H9 (cell line): ENCODE results near the gene GIMAP1. TPM values are rescaled to one million over a fixed set of nuclear protein-coding genes. Genes with fewer than 3 reads are reported as not detected.

ENCODE experiments used
- DNase-seq: peaks from one replicate; pipeline ENCODE4 v3.0.0-alpha.2; 2017
- H2AFZ ChIP-seq: one replicate; pipeline ENCODE4 v1.6.1; 2013; ENCODE audit warnings: mild to moderate bottlenecking, low read length, control low read depth, moderate library complexity
- H2AK5ac ChIP-seq: 2 replicates; pipeline ENCODE4 v1.6.1; 2013; ENCODE audit warnings: low read length, control low read depth, mixed read lengths; ENCODE audit not compliant: insufficient read length
- H2BK120ac ChIP-seq: one replicate; pipeline ENCODE4 v1.6.1; 2013; ENCODE audit warnings: low read depth, mild to moderate bottlenecking, low read length, control low read depth, inconsistent platforms; ENCODE audit not compliant: poor library complexity, severe bottlenecking
- H2BK12ac ChIP-seq: 2 replicates; pipeline ENCODE4 v1.6.1; 2013; ENCODE audit warnings: low read length, control low read depth, mixed read lengths, low read depth; ENCODE audit not compliant: insufficient read length
- H2BK15ac ChIP-seq: 2 replicates; pipeline ENCODE4 v1.6.1; 2013; ENCODE audit warnings: low read depth, low read length, control low read depth
- H2BK20ac ChIP-seq: one replicate; pipeline ENCODE4 v1.6.1; 2013; ENCODE audit warnings: low read depth, mild to moderate bottlenecking, low read length, control low read depth, inconsistent platforms; ENCODE audit not compliant: poor library complexity, severe bottlenecking
- H2BK5ac ChIP-seq: 2 replicates; pipeline ENCODE4 v1.6.1; 2013; ENCODE audit warnings: low read length, control low read depth, mixed read lengths; ENCODE audit not compliant: insufficient read length
- H3K14ac ChIP-seq: 2 replicates; pipeline ENCODE4 v1.6.1; 2013; ENCODE audit warnings: low read length, control low read depth; ENCODE audit not compliant: insufficient read depth
- H3K18ac ChIP-seq: 2 replicates; pipeline ENCODE4 v1.6.1; 2013; ENCODE audit warnings: low read depth, mild to moderate bottlenecking, mixed read lengths, low read length, control low read depth; ENCODE audit not compliant: insufficient read length
- H3K23ac ChIP-seq: 2 replicates; pipeline ENCODE4 v1.6.1; 2013; ENCODE audit warnings: low read length, control low read depth, mixed read lengths, low read depth; ENCODE audit not compliant: insufficient read length
- H3K23me2 ChIP-seq: 2 replicates; pipeline ENCODE4 v1.6.1; 2013; ENCODE audit warnings: low read depth, mild to moderate bottlenecking, mixed read lengths, low read length, control low read depth; ENCODE audit not compliant: insufficient read length, poor library complexity, severe bottlenecking
- H3K27ac ChIP-seq: 2 replicates; pipeline ENCODE4 v1.5.1; 2013; ENCODE audit warnings: low read length, control low read depth, mixed read lengths, low read depth; ENCODE audit not compliant: insufficient read length
- H3K27me3 ChIP-seq: 2 replicates; pipeline ENCODE4 v1.6.1; 2013; ENCODE audit warnings: low read length, control low read depth, inconsistent platforms; ENCODE audit not compliant: insufficient read depth
- H3K4ac ChIP-seq: 2 replicates; pipeline ENCODE4 v1.6.1; 2013; ENCODE audit warnings: low read depth, mild to moderate bottlenecking, control low read depth, inconsistent platforms, low read length, moderate library complexity
- H3K4me1 ChIP-seq: 2 replicates; pipeline ENCODE4 v1.6.1; 2013; ENCODE audit warnings: low read length, control low read depth, inconsistent platforms; ENCODE audit not compliant: insufficient read depth
- H3K4me2 ChIP-seq: 2 replicates; pipeline ENCODE4 v1.6.1; 2013; ENCODE audit warnings: low read length, control low read depth, mixed read lengths; ENCODE audit not compliant: insufficient read length, insufficient read depth
- H3K56ac ChIP-seq: 2 replicates; pipeline ENCODE4 v1.6.1; 2013; ENCODE audit warnings: low read depth, mild to moderate bottlenecking, mixed read lengths, low read length, control low read depth; ENCODE audit not compliant: insufficient read length
- H3K79me1 ChIP-seq: 2 replicates; pipeline ENCODE4 v1.6.1; 2013; ENCODE audit warnings: low read depth, mild to moderate bottlenecking, moderate library complexity, low read length, control low read depth, inconsistent platforms; ENCODE audit not compliant: insufficient read depth, poor library complexity, severe bottlenecking
- H3K79me2 ChIP-seq: 2 replicates; pipeline ENCODE4 v1.6.1; 2013; ENCODE audit warnings: low read length, control low read depth, inconsistent platforms; ENCODE audit not compliant: insufficient read depth
- H3K9ac ChIP-seq: 2 replicates; pipeline ENCODE4 v1.6.1; 2013; ENCODE audit warnings: low read length, control low read depth, mixed read lengths; ENCODE audit not compliant: insufficient read length; ENCODE audit errors: extremely low read depth
- H3K9me3 ChIP-seq: one replicate; pipeline ENCODE4 v1.6.1; 2013; ENCODE audit warnings: low read depth, low read length, inconsistent platforms; ENCODE audit not compliant: control insufficient read depth
- H3T11ph ChIP-seq: one replicate; pipeline ENCODE4 v1.6.1; 2013; ENCODE audit warnings: mild to moderate bottlenecking, low read length, control low read depth, inconsistent platforms
- H4K20me1 ChIP-seq: one replicate; pipeline ENCODE4 v1.6.1; 2013; ENCODE audit not compliant: control insufficient read depth, insufficient read length, insufficient read depth
- H4K5ac ChIP-seq: 2 replicates; pipeline ENCODE4 v1.6.1; 2013; ENCODE audit warnings: low read depth, mild to moderate bottlenecking, mixed read lengths, low read length, control low read depth; ENCODE audit not compliant: insufficient read length
- H4K8ac ChIP-seq: replicated peaks from 2 replicates; pipeline ENCODE4 v1.6.1; 2013; ENCODE audit warnings: low read length, control low read depth, mixed read lengths, low read depth; ENCODE audit not compliant: insufficient read length
- H4K91ac ChIP-seq: 2 replicates; pipeline ENCODE4 v1.6.1; 2013; ENCODE audit warnings: low read depth, mild to moderate bottlenecking, moderate library complexity, mixed read lengths, low read length, control low read depth; ENCODE audit not compliant: insufficient read length
- H3K27ac Mint-ChIP-seq, 3 experiments: 2 replicates in 2 of 3; 3 replicates in 1 of 3; pipeline ENCODE4 v1.8.0; 2020 to 2021; ENCODE audit warnings: mixed read lengths in 3 of 3, mild to moderate bottlenecking in 1 of 3, moderate library complexity in 1 of 3
- H3K27me3 Mint-ChIP-seq: 2 replicates; pipeline ENCODE4 v1.8.0; 2021; ENCODE audit warnings: low read depth, mild to moderate bottlenecking, moderate library complexity, mixed read lengths
- H3K36me3 Mint-ChIP-seq, 3 experiments: 2 replicates in 2 of 3; 3 replicates in 1 of 3; pipeline ENCODE4 v1.8.0; 2020 to 2021; ENCODE audit warnings: low read depth in 3 of 3, mixed read lengths in 3 of 3; ENCODE audit not compliant: insufficient read depth in 1 of 3
- H3K4me1 Mint-ChIP-seq, 2 experiments: 2 replicates each; pipeline ENCODE4 v1.8.0; 2020; ENCODE audit warnings: mixed read lengths in 2 of 2
- H3K4me3 Mint-ChIP-seq, 2 experiments: 2 replicates in 1 of 2; 3 replicates in 1 of 2; pipeline ENCODE4 v1.8.0; 2020 to 2021; ENCODE audit warnings: mild to moderate bottlenecking in 2 of 2, mixed read lengths in 2 of 2, moderate library complexity in 1 of 2
- H3K9me3 Mint-ChIP-seq, 2 experiments: 2 replicates in 1 of 2; 3 replicates in 1 of 2; pipeline ENCODE4 v1.8.0; 2020; ENCODE audit warnings: mild to moderate bottlenecking in 2 of 2, mixed read lengths in 2 of 2, moderate library complexity in 1 of 2
- CTCF ChIP-seq: fragments of 200-600 bp; sonication (generic); conservative IDR thresholded peaks from 3 replicates; pipeline ENCODE4 v1.8.0; 2021; ENCODE audit warnings: antibody characterized with exemption, mild to moderate bottlenecking
- WGBS: extraction: QIAGEN DNeasy Blood & Tissue Kit; methylation state at CpG from one replicate; pipeline ENCODE4 v1.1.7; 2013; ENCODE audit warnings: missing lambda C conversion rate, low lambda C conversion rate, mixed read lengths; ENCODE audit not compliant: insufficient read length; ENCODE audit errors: extremely low coverage; 5-methylcytosine and 5-hydroxymethylcytosine counted together
- total RNA-seq: library from RNA; stranded (reverse); gene quantifications from 2 replicates; pipeline ENCODE4 v1.2.1, GENCODE V29; 2021

The GIMAP1 gene
- total RNA-seq, 1 experiment from 2014 or later, result not detected

DNA sequence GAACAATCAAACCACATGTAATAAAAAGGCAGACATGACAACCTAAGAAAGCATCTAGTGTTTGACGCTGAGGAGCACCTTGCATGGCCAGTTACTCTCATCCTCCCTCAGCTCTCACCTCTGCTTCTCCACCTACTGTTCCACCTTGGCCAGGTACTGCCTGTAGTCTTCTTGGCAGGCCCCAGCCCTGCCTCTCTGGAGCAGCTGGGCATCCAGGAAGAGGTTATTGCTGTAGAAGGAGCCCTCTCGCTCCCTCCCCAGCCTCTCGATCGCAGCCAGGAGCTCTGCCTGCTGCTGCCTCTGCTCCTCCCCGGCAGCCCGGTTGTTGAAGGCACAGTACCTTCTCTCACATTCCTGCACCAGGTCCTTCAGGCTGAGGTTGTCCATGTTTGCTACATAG lies 30.5 kb downstream of the GIMAP1 start:
- Histone ChIP-seq H3T11ph (no peak overlapping the region), H3K79me2 (no peaks in the 10 kb centered on the region), H3K23ac (no peak overlapping the region), H2AFZ (no peak overlapping the region), H3K4me1 (no peaks in the 10 kb centered on the region), H4K8ac (no peak overlapping the region), H3K9me3 (no peaks in the 10 kb centered on the region), H3K9ac (no peak overlapping the region), H3K27ac (no peak overlapping the region), H3K4ac (no peak overlapping the region), H4K91ac (no peak overlapping the region), H3K18ac (no peak overlapping the region), H2BK12ac (no peak overlapping the region), H4K20me1 (no peaks in the 10 kb centered on the region), H2BK120ac (no peak overlapping the region), H2BK5ac (no peak overlapping the region), H4K5ac (no peak overlapping the region), H2BK20ac (no peak overlapping the region), H3K56ac (no peak overlapping the region), H2BK15ac (no peak overlapping the region), H3K4me2 (no peak overlapping the region), H3K14ac (no peak overlapping the region; the same call in 1 of the 2 replicates), H2AK5ac (no peak overlapping the region), H3K79me1 (no peaks in the 10 kb centered on the region), H3K23me2 (no peaks in the 10 kb centered on the region), H3K27me3 (peaks cover 46% of the 10 kb centered on the region)
- no peak for DNase-seq
- Mint-ChIP-seq H3K9me3 (peaks cover 0 to 2% of the 10 kb centered on the region in 2 experiments; a peak in 4 of 5 replicates), H3K4me3 (no peak overlapping the region), H3K4me1 (no peaks in the 10 kb centered on the region), H3K36me3 (no peaks in the 10 kb centered on the region), H3K27me3 (peaks cover 97% of the 10 kb centered on the region), H3K27ac (no peak overlapping the region; a peak in 1 of 7 replicates)
- TF ChIP-seq CTCF, result no peak
- WGBS, result no CpG with 5 or more reads among the region's 6 CpGs
